NCI-H2227 treated with DMSO at 0.1 percent for 48 hours (cell line): ENCODE results near the gene NCLN.
A peak's percentile ranks its signal among the peaks of the same experiment; 100 is the strongest.
"Not testable (repeated sequence)": the region's sequence is repeated elsewhere in the genome, so short reads cannot be mapped to it uniquely, and the experiment has no call there.

Source experiments
- DNase-seq: peaks from one replicate; lab custom pipeline; 2025; lab: John Stamatoyannopoulos, UW

Gene NCLN

DNA sequence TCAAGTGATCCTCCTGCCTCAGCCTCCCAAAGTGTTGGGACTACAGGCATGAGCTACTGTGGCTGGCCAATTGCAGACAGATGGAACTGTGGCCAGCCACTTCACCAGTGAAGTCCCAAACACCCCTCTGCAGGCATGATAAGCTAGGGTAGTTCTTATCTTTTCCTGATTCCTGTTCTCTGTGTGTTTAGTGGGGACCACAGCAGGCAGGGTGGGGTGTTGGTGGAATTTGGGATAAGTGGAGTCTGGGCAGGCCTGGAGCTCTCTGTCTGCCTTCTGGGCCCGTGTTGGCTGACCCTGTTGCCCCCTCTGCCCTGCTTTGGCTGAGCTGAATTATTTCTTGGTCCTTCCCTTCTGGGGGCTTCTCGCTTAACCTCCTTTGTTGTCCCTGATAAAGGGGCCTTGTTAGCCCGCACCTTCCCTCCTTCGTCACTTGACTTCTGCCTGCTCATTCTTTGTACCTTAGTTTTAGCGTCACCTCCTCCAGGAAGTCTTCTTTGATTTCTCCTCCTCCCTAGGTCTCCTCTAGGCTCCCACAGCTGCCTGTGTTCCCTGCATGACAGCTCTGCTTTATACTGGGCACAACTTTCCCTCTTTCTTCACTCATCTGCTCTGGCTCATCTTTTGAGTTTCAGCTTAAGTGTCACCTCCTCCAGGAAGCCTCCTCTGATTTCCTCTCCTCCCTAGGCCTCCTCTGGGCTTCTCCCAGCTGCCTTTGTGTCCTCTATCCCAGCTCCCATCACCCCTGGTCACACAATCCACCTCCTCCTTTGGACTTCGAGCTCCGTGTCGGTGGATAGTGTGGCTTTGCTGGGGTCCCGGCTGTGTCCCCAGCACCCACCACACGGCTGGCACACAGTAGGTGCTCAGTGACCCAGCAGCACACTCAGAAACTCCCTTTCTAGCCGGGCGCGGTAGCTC, 1.7 kb upstream of the NCLN start:
- no peak for DNase-seq

DNA sequence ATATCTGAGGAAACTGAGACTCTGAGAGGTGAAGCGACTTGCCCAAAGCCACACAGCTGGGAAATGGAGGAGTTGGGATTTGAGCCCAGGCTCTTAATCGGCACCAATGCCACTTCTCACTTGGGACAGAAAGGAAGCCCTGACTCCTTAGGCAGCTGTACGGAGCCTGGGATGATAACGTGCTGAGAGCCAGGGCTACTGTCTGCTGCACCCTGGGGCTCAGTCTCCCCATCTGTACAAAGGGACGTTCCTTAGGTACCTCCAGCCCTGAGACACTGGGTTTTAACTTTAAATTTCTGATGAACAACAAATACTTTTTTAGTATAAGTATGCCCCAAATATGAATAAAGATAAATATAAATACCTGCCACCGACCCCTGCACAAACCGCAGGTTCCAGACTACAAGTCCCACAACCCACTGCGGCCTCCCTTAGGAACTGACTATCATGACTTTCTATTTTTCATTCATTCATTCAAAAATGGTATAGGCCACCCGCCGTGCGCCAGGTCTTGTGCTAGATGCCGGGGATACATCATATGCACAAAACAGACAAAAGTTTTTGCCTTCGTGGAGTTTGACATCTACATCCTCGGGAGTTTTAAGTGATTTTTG, 776 bp upstream of the NCLN start:
- DNase-seq: peak; percentile 92

DNA sequence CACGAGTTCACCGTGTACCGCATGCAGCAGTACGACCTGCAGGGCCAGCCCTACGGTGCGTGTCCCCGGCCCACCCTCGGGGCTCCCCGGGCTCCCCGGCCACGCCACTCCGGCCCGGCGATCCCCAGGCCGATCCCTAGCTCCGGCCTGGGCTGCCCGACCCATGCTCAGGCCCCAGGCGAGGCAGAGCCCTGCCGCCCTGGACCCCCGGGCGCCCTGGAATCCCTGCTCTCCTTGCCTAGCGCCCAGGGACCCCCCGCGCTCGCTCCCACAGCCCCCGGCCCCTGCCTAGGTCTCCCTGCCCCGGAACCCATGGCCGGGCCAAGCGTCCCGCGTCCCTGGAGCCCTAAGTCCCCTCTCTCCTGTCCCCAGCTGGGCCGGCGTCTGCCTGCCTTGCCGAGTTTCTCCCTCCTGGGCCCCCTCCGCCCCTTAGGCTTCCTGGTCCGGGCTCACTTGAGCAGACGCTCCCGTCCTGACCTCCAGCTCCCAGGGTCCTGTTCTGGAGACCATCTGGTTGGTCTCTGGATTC, 494 bp downstream of the NCLN start:
- no peak for DNase-seq

DNA sequence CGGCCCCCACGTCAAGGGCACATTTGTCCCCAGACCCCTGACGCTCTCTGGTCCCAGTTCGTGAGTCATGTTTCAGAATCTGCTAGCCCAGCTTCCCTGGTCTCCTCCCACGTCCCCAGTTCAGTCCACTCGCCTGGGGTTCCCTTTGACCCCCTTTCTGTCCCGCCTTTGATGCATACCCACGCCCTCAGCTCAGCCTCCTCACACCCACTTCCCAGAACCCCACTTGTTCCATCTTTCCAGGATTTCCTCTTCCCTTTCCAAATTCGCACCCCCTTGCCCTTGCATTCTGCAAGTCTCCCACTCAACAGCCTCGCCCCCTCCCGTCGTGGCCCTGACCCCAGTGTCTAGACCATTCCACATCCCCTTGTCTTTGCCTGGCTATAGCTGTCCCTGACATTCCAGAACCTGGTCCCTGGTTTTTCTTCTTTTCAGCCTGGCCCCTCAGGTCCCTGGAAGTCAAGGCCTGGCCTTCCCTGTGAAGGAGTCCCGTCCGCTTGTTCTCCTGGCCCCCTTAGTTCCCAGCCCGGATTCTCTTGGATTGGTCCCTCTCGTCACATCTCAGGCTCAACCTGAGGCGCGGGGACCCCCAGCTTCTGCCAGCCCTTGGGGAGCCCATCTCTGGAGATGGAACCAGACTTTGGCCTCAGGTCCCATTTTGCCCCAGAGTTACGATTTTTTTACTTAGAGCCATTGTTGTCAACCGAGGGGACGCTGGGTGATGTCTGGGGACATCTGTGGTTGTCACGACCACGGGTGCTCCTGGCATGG, 1.3 kb downstream of the NCLN start:
- no peak for DNase-seq

DNA sequence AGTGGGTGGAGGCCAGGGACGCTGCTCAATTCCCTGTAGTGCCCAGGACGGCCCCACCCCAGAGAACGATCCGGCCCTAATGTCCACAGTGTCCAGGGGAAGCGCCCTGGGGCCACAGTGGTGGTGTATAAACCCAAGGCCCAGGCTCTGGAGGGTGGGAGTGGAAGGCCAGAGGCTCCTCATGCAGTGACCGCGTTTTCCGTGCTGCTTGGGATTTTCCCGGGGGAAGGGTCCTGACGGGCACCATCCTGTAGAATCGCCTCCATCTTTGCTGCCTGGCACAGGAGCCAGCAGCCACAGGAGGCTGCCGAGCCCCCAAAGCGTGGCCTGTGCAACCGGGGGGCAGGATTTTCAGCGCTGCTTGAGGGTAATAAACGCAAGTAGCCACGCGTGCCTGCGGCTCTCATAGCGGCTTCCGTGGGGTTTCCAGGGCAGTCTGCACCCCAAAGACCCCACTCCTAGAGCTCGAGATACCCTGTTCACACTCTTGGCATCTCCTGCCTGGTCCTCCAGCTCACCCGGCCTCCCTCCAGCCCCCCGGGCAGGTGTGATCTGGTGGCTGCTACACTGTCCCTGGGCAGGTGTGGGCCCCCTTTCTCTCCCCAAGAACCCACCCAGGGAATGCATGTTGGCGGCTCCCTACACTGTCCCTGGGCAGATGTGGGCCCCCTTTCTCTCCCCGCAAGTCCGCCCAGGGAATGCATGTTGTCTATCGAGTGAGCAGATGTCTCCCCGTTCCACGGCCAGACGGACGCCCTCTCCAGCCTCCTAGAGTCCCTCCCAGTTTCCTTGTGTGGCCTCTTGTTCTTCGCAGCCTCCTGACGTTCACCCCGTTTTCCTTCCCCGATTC, 2.2 kb downstream of the NCLN start:
- DNase-seq: no peak

DNA sequence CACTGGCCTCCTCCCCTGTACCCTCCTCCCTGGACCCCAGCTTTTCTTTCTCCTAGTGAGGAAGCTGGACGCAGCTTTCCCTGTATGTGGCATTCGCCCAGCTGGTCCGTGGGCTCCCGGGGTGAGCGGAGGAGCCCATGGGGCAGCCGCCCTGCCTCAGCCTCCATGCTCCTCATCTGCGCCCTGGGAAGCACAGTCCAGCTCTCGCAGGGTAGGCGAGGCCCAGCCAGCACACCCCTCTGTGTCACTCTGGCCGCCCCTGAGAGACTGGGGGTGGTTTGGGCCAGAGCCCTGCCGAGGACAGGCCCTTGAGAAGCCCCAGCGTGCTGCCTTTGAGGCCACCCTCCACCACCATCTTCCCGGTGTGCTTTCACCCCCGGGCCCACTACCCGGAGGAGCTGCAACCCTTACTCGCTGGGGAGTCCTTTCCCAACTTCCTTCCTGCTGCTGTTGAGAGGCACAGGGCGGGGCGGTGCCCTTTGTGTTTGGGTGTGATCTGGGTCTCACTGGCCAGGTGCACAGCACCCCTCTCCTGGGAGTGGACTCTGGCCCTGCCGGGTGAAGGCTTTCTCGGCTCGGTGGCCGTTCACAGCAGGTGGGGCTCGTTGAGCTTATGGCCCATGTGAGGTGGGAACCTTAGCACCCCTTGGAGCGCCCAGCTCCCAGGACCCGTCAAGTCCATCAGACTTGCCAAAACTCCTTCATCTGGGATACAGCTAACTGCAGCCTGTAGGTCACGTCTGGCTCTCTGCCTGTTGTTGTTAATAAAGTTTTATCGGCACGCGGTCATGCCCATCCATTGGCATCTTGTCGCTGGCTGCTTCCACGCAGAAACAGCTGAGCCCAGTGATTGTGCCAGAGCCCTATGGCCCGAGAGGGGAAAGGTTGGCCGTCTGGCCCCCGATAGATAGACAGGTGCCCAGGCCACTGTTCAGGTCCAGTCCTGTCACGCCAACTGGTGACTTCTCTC, 3.2 kb downstream of the NCLN start:
- no peak for DNase-seq

DNA sequence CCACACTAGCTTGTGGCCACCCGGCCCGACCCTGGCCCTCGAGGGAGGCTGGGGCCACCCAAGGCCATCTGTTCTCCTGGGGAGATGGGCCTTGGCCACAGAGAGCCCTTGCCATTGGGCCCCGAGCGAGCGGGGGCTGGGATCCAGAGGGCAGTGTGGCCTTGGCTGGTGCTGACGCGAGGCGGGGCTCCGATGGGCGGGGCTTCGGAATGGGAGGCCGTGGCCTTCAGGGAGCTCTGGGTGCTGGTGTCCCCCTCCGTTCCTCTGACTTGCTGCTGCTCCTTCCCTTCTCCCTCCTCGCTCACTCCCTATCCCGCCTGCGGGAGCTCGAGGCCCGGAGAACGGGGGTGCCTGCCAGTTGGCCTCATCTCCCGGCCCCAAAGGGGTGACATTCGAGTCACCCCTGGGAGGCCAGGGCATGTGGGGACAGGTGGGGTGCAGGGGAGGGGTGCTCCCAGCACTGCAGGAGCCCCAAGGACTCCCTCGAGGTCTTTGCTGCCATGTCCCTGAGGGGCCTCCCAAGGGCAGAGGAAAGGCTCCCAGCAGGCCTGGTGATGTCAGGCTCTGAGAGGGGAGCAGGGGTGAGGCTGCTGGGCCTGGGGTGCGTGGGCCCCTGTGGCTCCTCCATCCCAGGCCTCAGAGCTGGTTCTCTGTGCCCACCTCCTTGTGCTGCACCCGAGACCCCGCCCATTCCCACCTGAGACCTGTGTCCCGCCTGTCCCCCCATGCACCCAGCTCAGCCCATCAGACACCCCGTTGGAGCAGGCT, 4.2 kb downstream of the NCLN start:
- no peak for DNase-seq

DNA sequence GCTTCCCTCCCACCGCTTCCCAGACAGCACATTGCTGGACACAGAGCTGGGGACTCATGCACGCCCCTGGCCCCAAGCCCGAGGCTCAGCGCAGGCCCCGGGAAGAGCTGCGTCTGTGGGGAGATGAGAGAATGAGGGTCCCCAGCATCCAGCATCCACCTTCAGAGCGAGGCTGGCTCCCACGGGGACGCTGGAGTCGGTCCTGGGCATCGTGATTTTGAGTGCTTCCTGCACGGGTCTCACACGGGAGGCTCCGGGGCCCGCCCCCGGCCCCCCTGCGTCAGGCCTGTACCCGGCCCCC, 4.7 kb downstream of the NCLN start:
- no peak for DNase-seq

DNA sequence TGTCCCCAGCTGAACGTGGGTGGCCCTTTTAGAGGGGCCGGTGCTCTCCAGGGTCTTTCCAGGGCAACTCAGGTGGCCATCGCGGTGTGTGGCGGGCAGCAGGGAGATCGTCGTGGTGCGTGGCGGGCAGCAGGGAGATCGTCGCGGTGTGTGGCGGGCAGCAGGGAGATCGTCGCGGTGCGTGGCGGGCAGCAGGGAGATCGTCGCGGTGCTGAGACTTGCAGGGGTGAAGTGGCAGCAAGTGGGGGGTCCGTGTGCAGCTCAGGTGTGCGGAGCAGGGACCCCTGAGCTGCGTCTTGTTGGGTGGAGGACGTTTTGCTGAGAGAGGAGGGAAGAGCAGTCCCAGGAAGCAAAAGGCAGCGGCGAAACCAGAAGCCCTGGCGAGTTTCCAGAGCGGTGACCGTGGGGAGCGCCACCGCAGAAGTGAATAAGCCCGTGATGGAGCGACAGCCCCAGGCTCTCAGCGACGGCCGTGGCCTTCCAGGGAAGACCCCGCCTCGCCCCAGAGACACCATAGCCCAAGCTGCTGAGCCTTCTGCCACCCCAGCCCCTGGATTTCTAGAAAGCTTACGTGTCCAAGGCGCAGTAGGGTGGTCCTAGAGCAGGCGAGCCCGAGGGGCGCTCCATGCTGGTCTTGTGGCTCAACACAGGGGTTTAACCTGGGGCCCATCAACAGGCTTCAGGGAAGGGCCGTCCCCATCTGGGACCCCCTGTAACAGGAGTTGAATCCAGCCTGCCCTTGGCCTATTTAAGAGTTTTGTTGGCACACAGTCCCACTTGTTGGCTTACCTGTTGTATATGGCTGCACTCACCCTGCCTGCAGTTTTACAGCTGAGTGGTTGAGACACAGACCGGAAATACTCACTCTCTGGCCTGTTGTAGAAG, 5.4 kb downstream of the NCLN start:
- DNase-seq: no peak

DNA sequence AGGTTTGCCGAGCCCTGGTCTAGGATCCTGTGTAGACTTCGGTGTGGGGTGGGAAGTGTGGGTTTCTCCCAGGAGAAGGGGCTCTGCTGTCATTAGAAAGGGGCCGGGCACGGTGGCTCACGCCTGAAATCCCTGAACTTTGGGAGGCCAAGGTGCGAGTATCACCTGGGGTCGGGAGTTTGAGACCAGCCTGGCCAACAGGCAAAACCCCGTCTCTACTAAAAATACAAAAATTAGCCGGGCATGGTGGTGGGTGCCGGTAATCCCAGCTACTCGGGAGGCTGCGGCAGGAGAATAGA, 6.0 kb downstream of the NCLN start:
- DNase-seq: not testable (repeated sequence)

DNA sequence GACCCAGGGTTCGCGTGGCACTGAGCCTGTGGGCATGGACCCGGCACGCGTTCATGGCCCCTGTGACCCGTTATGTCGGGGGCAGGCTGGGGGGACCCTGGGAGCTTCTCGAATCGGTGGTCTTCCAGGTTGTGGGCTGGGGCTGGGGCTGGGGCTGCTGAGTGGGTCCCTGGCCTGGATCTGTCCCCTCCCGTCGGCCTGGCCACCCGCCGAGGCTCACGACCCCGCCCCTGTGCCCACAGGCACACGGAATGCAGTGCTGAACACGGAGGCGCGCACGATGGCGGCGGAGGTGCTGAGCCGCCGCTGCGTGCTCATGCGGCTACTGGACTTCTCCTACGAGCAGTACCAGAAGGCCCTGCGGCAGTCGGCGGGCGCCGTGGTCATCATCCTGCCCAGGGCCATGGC, 6.5 kb downstream of the NCLN start:
- DNase-seq: no peak

DNA sequence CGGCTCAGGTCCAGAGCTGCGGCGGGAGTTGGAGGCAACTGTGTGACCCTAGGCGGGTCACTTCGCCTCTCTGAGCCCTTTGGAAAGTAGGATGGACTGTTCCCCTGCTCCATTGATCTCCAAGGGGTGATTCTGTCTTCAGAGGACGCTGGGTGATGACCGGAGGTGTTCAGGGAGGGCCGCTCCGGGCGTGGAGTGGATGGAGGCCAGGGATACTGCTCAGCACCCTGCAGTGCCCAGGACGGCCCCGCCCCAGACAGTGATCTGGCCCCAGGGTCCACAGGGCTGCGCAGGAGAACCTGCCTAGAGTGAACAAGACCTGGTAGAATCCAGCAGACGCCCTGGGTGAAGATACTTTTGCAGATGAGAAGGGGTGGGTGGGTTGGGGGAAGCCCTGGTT, 7.0 kb downstream of the NCLN start:
- DNase-seq: no peak

DNA sequence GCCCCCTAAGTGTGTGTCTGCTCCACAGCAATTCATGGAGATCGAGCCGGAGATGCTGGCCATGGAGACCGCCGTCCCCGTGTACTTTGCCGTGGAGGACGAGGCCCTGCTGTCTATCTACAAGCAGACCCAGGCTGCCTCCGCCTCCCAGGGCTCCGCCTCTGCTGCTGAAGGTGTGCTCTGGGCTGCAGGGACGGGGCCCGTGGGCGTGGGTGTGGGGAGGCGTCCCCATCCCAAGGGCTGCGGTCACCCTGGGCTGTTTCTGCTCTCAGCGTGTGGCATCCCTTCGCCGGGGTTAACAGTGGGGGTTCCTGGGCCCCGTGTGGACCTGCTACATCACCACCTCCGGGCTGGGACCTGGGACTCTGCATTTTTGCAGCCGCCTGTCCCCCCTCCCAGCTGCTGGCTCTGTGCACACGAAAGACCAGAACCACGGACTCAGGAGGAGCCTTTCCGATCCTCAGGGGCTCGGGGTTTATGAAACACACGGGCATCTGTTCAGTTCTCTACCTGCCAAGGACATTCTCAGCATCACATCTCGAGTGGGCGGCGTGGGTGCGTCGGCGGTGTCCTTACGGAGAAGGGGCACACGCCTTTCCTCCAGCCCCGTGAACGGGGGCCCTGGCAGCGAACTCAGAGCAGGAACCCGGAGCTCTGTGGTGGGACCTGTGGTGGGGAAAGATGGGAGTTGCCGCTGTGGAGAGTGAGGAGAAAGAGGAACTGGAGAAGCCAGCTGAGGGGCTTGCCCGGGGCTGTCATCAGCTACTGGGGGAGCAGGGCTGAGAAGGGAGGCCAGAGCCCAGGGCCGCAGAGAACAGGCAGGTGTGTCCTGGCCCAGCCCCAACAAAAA, 7.8 kb downstream of the NCLN start:
- DNase-seq: no peak

DNA sequence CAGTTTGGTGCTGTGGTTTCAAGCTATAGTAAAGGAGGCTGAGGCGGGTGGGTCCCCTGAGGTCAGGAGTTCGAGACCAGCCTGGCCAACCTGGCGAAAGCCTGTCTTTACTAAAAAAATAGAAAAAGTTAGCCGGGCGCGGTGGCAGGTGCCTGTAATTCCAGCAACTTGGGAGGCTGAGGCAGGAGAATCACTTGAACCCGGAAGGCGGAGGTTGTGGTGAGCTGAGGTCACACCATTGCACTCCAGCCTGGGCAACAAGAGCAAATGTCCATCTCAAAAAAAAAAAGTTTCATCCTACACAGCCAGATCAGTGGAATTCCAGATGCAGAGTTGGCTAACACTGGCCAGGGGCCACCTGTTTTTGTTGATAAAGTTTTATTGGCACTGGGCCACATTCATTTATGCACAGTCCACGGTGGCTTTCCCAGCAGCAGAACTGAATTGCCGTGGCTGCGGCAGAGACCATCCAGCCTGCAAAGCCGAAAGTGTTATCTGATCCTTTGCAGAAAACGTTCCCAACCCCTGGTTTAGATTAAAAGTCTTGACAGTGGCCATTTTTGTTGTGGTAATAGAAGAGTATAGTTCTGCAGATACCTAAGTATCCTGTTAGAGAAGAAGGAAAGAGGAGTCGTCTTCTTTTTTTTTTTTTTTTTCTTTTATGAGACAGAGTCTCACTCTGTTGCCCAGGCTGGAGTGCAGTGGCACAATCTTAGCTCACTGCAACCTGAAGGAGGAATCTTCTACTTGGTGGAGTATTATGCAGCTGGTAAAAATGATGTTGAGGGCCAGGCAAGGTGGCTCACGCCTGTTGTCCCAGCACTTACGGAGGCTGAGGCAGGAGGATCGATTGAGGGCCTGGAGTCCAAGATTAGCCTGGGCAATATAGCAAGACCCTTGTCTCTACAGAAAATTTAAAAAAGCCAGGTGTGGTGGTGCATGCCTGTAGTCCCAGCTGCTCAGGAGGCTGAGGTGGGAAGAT, 8.7 kb downstream of the NCLN start:
- no peak for DNase-seq

DNA sequence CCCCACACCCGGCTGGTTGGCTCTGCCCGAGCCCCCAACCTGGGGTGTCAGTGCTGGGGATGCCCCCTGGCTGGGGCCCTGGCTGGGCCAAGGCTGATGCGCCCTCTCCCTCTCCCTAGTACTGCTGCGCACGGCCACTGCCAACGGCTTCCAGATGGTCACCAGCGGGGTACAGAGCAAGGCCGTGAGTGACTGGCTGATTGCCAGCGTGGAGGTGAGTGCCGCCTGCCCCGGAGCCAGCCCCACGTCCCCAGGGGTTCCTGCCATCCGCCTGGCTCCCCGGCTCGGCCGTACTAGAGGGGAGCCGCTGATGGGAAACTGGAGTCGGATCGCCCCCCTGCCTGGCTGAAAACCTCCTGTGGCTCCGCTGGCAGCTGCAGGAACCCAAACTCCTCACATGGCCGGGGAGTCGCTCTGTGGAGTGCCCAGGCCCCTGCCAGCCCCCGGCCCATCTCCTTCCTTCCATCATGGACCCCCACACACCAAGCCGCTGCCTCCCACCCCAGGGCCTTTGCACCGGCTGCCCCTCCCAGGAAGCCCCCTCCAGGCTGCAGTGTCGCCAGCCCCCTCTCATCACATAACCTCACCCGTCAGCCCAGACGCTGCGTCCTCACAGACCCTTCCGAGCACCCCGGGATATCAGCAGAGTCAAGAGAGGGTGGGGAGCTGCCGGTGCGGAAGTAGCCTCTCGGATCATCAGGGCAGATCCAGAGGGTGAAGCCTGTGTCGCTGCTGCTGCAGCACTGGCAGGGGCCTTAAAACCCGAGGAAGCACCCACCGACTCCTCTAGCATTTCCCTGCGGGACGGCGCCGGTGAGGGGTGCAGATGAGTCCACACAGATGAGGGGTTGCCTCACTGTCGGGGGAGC, 10.6 kb downstream of the NCLN start:
- DNase-seq: no peak

DNA sequence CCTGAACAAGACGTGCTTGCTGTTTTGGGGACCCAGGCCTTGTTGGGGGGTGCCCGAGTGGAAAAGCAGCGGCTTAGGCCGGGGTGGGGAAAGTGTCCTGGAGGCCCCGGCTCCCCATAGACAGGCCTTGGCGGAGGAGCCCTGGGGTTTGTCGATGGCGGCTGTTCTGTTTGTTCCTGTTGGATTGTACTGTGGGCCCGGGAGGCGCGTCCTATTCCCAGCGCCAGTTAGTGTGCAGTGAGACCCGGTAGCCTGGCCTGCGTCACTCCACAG, 11.1 kb downstream of the NCLN start:
- DNase-seq: no peak
